ENCODE data around the gene SPECC1.

- TF ChIP-seq GATA2 (IDR thresholded peaks at IDR 0.05; ENCODE audit: low read depth, low read length): no peak
- no peak for TF ChIP-seq GATA3 (IDR thresholded peaks at IDR 0.05; ENCODE audit: low read depth, low read length)
These were observed 251.1 kb downstream of the SPECC1 start for GRCh38 chr17:20260268-20260667.
